Activated CD4-positive, alpha-beta T cell treated with anti-CD3 and anti-CD28 coated beads, Interleukin-2, amount 10 ng/mL, durations not matched to agents 7 days and 5 days (primary cell): ENCODE data around the gene WDR1. TPM values are rescaled to one million over a fixed set of nuclear protein-coding genes. Genes with fewer than 3 reads are reported as not detected.

Experiments
- CTCF ChIA-PET: fragments of 350-600 bp; sonication (Branson Sonifier 250); formaldehyde crosslinking; loops from one replicate; lab custom pipeline; 2021; ENCODE audit warnings: antibody characterized with exemption; lab: Charles Lee
- POLR2A ChIA-PET: fragments of 350-600 bp; sonication (Branson Sonifier 250); formaldehyde crosslinking; loops from one replicate; lab custom pipeline; 2021; ENCODE audit warnings: antibody characterized with exemption; lab: Charles Lee
- DNase-seq: peaks from one replicate; pipeline ENCODE4 v3.0.0-alpha.2; 2020
- H3K27ac Mint-ChIP-seq: one replicate; pipeline ENCODE4 v1.8.0; 2021; ENCODE audit warnings: mild to moderate bottlenecking, moderate library complexity, mixed read lengths
- H3K27me3 Mint-ChIP-seq: one replicate; pipeline ENCODE4 v1.8.0; 2021; ENCODE audit warnings: mixed read lengths
- H3K36me3 Mint-ChIP-seq: one replicate; pipeline ENCODE4 v1.8.0; 2021; ENCODE audit warnings: low read depth, mixed read lengths
- H3K4me1 Mint-ChIP-seq: one replicate; pipeline ENCODE4 v1.8.0; 2021; ENCODE audit warnings: mixed read lengths
- H3K4me3 Mint-ChIP-seq: one replicate; pipeline ENCODE4 v1.8.0; 2021; ENCODE audit warnings: mild to moderate bottlenecking, moderate library complexity, mixed read lengths
- H3K9me3 Mint-ChIP-seq: one replicate; pipeline ENCODE4 v1.8.0; 2021; ENCODE audit warnings: mixed read lengths
- total RNA-seq, 2 experiments: library from RNA; stranded (reverse); gene quantifications; one replicate each; pipeline ENCODE4 v1.2.3, GENCODE V29; 2021

Gene WDR1
- total RNA-seq, 2 experiments from 2014 or later = 452 to 454 TPM

GRCh38 chr4:10061650-10062415 lies 54.8 kb downstream of the WDR1 start:
- Mint-ChIP-seq H3K27me3 (no peaks in the 10 kb centered on the region), H3K4me1 (no peaks in the 10 kb centered on the region), H3K27ac (no peak overlapping the region), H3K4me3 (no peak overlapping the region), H3K9me3 (no peaks in the 10 kb centered on the region), H3K36me3 (peaks cover 38% of the 10 kb centered on the region)
- CTCF ChIA-PET = interaction anchor here (0.6 kb wide), 1 partner anchor 161 kb away, joined by 5 read pairs; no protein-coding TSS in a partner anchor
- POLR2A ChIA-PET = no interaction called here
- no peak for DNase-seq

GRCh38 chr4:10058371-10058770 lies 58.2 kb downstream of the WDR1 start:
- Mint-ChIP-seq H3K27ac (no peak overlapping the region), H3K4me1 (no peaks in the 10 kb centered on the region), H3K4me3 (no peak overlapping the region), H3K36me3 (peaks cover 28% of the 10 kb centered on the region), H3K9me3 (no peaks in the 10 kb centered on the region), H3K27me3 (no peaks in the 10 kb centered on the region)
- no peak for DNase-seq
- CTCF ChIA-PET = no interaction called here
- POLR2A ChIA-PET = no interaction called here

GRCh38 chr4:10057023-10057395 lies 59.6 kb downstream of the WDR1 start:
- no peak overlapping the region for H3K4me3 Mint-ChIP-seq
- ChIA-PET POLR2A (no interaction called here), CTCF (interaction anchor here (1.0 kb wide), 1 partner anchor 12 kb away, joined by 3 read pairs; no protein-coding TSS in a partner anchor)
- H3K27me3 Mint-ChIP-seq = no peaks in the 10 kb centered on the region
- no peaks in the 10 kb centered on the region for H3K4me1 Mint-ChIP-seq
- no peaks in the 10 kb centered on the region for H3K9me3 Mint-ChIP-seq
- peaks cover 22% of the 10 kb centered on the region for H3K36me3 Mint-ChIP-seq
- no peak for DNase-seq
- H3K27ac Mint-ChIP-seq = no peak overlapping the region

GRCh38 chr4:10056334-10057022 lies 60.1 kb downstream of the WDR1 start:
- ChIA-PET CTCF (interaction anchor here (1.0 kb wide), 1 partner anchor 12 kb away, joined by 3 read pairs; no protein-coding TSS in a partner anchor), POLR2A (no interaction called here)
- H3K4me3 Mint-ChIP-seq = no peak overlapping the region
- no peak overlapping the region for H3K27ac Mint-ChIP-seq
- H3K4me1 Mint-ChIP-seq = no peaks in the 10 kb centered on the region
- H3K36me3 Mint-ChIP-seq = peaks cover 19% of the 10 kb centered on the region
- no peak for DNase-seq
- H3K27me3 Mint-ChIP-seq = no peaks in the 10 kb centered on the region
- H3K9me3 Mint-ChIP-seq = no peaks in the 10 kb centered on the region

GRCh38 chr4:10055871-10056270 lies 60.7 kb downstream of the WDR1 start:
- Mint-ChIP-seq H3K9me3 (no peaks in the 10 kb centered on the region), H3K36me3 (peaks cover 16% of the 10 kb centered on the region), H3K4me1 (no peaks in the 10 kb centered on the region), H3K4me3 (no peak overlapping the region), H3K27me3 (no peaks in the 10 kb centered on the region), H3K27ac (no peak overlapping the region)
- POLR2A ChIA-PET = no interaction called here
- CTCF ChIA-PET = no interaction called here
- no peak for DNase-seq

- DNase-seq = no peak
- no peaks in the 10 kb centered on the region for H3K27me3 Mint-ChIP-seq
- CTCF ChIA-PET = no interaction called here
- no peak overlapping the region for H3K27ac Mint-ChIP-seq
- peaks cover 16% of the 10 kb centered on the region for H3K36me3 Mint-ChIP-seq
- H3K4me3 Mint-ChIP-seq = no peak overlapping the region
- H3K9me3 Mint-ChIP-seq = no peaks in the 10 kb centered on the region
- no peaks in the 10 kb centered on the region for H3K4me1 Mint-ChIP-seq
- POLR2A ChIA-PET = no interaction called here
Measured at GRCh38 chr4:10054571-10055041, 62.0 kb downstream of the WDR1 start.

- CTCF ChIA-PET = interaction anchor here (0.6 kb wide), 1 partner anchor 351 kb away, joined by 4 read pairs; no protein-coding TSS in a partner anchor
- Mint-ChIP-seq H3K4me3 (no peak overlapping the region), H3K27me3 (no peaks in the 10 kb centered on the region), H3K9me3 (no peaks in the 10 kb centered on the region), H3K27ac (no peak overlapping the region), H3K36me3 (peaks cover 11% of the 10 kb centered on the region), H3K4me1 (peaks cover 3% of the 10 kb centered on the region)
- POLR2A ChIA-PET = no interaction called here
- DNase-seq = no peak
Measured at GRCh38 chr4:10053635-10054453, 62.8 kb downstream of the WDR1 start.

GRCh38 chr4:10051517-10052135 lies 65.0 kb downstream of the WDR1 start:
- peaks cover 12% of the 10 kb centered on the region for H3K4me1 Mint-ChIP-seq
- no peak overlapping the region for H3K4me3 Mint-ChIP-seq
- no peaks in the 10 kb centered on the region for H3K27me3 Mint-ChIP-seq
- no peak for DNase-seq
- CTCF ChIA-PET = interaction anchor here (1.5 kb wide), 1 partner anchor 11 kb away, joined by 3 read pairs; no protein-coding TSS in a partner anchor
- H3K36me3 Mint-ChIP-seq = peaks cover 5% of the 10 kb centered on the region
- POLR2A ChIA-PET = no interaction called here
- H3K9me3 Mint-ChIP-seq = no peaks in the 10 kb centered on the region
- H3K27ac Mint-ChIP-seq = no peak overlapping the region

GRCh38 chr4:10050721-10051120 lies 65.9 kb downstream of the WDR1 start:
- H3K27ac Mint-ChIP-seq = no peak overlapping the region
- H3K36me3 Mint-ChIP-seq = peaks cover under 1% of the 10 kb centered on the region
- CTCF ChIA-PET = interaction anchor here (1.5 kb wide), 1 partner anchor 10 kb away, joined by 3 read pairs; no protein-coding TSS in a partner anchor

GRCh38 chr4:10050261-10050661 lies 66.3 kb downstream of the WDR1 start:
- H3K9me3 Mint-ChIP-seq = no peaks in the 10 kb centered on the region
- H3K27me3 Mint-ChIP-seq = no peaks in the 10 kb centered on the region
- no peak for DNase-seq
- no peak overlapping the region for H3K27ac Mint-ChIP-seq
- H3K36me3 Mint-ChIP-seq = no peaks in the 10 kb centered on the region
- CTCF ChIA-PET = interaction anchor here (1.5 kb wide), 1 partner anchor 10 kb away, joined by 3 read pairs; no protein-coding TSS in a partner anchor
- peaks cover 12% of the 10 kb centered on the region for H3K4me1 Mint-ChIP-seq
- POLR2A ChIA-PET = no interaction called here
- H3K4me3 Mint-ChIP-seq = no peak overlapping the region

More at GRCh38 chr4:10050721-10051120, 65.9 kb downstream of the WDR1 start:
- Mint-ChIP-seq H3K4me3 (no peak overlapping the region), H3K27me3 (no peaks in the 10 kb centered on the region), H3K4me1 (peaks cover 12% of the 10 kb centered on the region), H3K9me3 (no peaks in the 10 kb centered on the region)
- POLR2A ChIA-PET = no interaction called here
- DNase-seq = no peak

- Mint-ChIP-seq H3K36me3 (peaks cover 2% of the 10 kb centered on the region), H3K9me3 (peaks cover 2% of the 10 kb centered on the region), H3K4me1 (peaks cover 12% of the 10 kb centered on the region), H3K27ac (no peak overlapping the region), H3K27me3 (no peaks in the 10 kb centered on the region), H3K4me3 (no peak overlapping the region)
- POLR2A ChIA-PET = no interaction called here
- CTCF ChIA-PET = interaction anchor here (0.6 kb wide), 1 partner anchor 636 kb away, joined by 3 read pairs; no protein-coding TSS in a partner anchor
- DNase-seq = no peak
Measured at GRCh38 chr4:10048941-10049697, 67.5 kb downstream of the WDR1 start.
